Inflammatory macrophage treated with lipopolysaccharide for 4 hours (primary cell): ENCODE results near the gene AHNAK2.

Experiments used
- DNase-seq: peaks from one replicate; pipeline ENCODE4 v3.0.0-alpha.2; 2020

Gene AHNAK2

DNA sequence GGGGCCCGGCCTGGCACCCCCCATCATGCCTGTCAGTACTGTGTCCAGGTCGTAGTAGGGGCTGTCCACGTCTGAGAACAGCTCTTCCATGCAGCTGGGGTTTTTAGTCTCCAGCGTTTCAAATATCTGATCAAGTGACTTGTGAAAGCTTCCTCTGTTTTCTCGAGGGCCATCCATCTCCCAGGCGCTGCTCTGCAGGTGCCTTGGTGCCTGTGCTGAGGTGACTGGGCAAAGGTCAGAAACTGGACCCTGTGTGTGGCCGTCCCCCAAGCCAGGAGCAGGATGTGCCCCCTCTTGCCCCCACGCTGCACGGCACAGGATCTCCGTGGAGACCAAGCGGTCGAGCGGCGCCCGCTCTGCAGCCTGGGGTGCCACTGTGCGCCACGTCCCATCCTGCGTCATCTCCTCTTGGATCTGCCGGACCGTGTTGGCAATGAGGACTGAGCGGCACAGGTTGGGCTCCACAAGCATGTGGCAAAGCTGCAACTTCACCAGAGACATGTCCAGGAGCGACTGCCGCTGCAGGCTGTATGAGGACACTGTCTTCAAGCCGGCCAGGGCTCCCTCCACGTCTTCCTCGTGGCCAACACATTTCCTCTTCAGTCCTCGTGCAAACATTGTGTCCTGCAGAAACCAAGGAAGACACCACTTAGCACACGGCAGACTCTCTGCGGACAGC lies 33.3 kb upstream of the AHNAK2 start:
- no peak for DNase-seq

DNA sequence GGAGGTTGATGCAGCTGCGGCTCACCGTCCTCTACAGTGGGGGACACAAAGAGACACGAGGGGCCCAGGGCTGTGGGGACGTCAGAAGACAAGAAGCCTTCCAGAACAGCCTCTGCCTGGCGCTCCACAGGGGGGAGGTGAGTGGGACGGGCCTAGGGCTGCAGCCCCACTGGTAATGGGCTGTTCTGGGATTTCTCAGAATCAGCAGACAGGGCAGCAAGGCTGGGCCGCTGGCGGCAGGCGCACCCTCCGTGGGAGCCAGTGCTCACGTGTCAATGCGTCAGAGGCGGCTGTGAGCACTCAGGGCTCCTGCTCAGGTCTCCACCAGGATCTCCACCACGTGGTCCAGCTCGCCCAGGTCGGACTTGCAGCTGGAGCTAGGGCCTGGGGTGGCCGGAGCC lies 32.7 kb upstream of the AHNAK2 start:
- DNase-seq = no peak

DNA sequence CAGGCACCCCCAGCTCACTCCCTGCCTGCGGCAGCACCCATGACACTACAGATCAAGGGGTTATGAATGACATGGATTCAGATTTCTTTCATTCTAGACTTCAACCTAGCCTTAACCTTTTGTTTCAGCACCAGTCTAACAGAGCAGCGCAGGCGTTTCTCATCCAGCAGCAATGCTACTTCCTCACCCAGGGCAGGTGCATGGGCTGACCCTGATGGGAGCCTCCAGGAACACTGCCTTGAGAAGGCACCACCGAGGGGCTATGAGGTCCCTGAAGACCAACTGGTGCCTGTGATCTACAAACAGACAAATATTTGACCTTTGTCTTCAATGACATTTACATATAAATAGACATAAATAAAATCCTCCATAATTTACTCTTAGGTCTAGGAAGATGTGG lies 31.9 kb upstream of the AHNAK2 start:
- no peak for DNase-seq

DNA sequence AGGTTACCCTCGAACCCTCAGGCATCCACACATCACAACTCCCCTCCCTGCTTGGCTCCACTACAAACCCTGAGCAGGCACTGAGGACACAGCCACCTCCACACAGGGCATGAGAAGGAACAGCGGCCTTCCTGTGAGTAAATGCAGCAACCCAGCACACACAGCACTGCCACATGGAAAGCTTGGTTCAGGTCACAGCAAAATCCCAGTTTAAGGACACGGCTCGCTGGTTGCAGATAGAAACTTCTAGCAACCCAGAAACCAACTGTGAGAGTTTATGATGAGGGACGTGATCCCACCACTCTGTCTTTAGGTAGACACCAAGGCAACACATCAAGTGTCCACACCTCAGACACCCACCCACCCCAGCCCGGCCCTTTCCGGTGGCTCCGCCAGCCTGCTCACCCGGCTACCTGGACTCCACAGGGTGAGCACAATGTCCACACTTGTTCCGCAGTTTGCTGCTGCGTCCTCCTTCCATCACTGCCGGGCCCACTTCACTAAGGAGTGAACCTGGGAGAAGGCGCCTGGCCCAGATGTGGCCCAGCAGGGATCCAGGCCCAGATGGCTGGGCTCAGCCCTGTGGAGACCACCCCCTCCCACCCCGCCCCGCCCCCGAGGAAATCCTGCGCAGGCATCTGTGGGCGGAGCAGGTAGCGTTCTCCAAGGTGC lies 29.6 kb upstream of the AHNAK2 start:
- no peak for DNase-seq

DNA sequence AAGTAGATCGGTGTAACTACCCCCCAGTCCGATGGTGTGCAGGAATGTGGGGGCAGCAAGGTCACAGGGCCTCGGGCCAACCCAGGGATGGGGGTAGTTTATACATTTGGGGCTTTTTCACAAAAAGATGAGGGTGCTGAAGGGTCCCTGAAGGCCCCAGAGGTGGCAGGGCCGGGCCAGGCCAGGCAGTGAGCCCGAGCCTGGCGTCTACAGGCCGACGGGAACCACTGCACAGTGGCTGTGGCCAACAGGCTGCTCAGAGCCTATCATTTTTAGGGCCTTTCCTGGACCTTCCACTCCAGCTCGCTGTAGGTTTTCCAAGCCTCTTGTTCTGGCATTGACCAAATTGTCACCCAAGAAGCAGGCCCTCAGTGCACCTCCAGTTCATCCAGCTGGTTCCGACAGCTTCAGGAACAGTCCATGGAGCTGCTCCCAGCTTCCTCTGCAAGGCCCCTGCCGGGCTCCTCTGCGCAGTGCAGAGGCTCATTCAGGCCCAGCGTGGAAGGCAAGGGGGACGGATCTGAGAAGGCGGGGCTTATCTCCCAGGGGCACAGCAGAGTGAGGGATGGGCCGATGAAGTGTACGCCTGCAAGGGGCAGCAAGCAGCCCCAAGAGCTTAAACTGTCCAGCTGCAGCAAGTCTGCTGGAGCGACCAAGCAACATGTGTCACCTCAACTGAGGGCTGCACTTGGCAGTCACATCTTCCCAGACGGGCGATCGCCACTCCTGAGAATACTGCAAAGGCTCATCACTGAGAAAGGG lies 28.8 kb upstream of the AHNAK2 start:
- DNase-seq = no peak

DNA sequence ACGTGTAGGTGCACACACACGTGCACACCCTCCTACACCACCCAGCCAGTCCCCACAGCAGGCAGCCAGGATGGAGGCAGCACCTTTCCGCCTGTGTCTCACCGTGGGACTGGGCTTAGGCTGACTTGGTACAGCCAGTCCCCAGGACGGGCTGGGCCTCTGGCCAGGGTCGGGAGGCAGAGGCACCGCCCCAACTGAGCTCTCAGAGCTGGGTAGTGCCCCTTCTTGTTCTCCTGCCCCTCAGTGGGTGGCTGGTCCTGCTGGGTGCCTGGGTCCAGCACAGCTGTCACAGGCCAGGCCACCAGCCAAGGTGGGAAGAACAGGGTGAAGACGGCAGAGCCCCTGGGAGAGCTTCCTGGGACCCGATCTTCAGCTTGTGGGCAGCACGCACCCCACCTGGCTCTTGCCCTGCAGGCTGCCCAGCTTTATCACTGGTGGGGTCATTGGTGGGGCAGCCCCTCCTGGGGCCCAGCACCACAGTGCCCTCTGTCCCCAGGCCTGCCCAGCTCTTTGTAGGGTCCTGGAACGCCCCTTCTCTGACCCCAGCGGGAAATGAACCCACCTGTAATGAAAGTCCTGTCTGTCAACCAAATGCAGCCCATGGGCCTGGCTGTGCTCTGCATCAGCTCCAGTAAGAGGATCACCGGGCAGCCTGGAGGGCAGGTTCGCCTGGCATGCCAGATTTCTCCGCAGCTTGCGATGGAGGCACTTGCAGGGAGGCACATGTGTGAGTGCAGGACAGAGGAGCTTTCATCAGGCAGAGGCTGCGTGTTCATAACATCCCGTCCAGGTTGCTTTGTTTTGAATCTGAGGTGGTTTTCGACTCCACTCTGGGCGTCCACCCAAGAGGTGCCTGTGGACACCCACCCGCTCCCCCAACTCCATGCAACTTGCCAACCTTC lies 28.0 kb upstream of the AHNAK2 start:
- no peak for DNase-seq

DNA sequence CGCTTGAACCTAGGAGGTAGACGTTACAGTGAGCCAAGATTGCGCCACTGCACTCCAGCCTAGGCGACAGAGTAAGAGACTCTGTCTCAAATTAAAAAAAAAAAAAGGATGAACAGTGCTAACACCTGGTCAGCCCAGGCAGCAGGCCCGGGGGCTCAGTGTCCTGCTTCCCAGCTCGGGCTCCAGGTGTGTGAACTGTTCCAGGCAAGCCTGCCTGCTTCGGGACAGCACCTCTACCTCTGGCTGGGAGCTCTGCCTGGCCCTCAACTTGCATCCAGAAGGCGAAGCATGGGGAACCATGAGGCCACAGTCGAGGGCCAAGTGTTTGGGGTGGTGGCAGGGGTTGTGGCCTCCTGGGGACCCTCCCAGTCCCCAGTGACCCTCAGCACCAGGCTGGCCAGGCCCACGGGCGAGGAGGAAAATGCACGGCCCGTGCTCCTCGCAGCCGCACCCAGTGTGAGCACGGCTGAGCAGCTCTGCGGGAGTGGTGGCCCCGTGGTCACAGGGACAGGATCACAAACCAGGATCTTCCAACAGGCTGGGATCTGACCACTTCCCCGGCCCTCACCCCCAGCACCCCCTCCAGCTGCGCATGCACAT lies 27.3 kb upstream of the AHNAK2 start:
- DNase-seq = no peak

DNA sequence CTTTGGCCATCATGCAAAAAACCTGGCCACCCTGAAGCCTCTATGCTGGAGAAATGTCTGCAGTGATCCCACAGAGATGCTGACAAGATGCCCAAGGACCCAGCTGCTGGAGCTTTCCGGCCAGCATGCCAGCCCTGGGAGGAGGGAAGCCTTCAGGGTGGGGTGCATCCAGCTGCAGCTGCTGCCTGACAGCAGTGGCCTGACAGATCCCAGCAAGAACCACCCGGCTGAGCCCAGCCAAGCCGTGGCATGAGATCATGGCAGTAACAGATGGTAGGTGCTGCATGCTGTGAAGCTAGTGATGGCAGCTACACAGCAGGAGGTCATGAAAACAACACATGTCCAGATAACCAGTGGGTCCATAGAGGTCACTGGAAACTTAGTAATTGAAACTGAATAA lies 21.2 kb upstream of the AHNAK2 start:
- no peak for DNase-seq

DNA sequence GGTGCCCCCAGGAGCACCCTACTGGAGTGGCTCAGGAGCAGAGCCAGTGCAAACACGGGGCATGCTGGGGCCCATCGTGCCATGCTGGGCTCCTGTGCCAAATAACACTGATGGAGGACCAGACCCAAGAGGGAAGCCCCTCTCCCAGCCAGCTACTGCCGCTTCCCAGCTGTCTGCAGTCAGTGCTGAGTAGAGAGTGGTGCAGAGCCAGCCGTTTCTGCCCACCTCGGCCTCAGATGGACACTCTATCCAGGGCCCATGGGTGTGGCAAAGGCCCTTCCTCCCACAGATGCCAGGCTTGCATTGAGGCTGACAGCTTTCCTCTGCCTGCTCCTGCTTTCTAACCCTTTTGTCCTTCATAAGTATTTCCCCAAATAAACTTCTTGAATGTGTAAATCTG lies 20.6 kb upstream of the AHNAK2 start:
- DNase-seq = no peak

DNA sequence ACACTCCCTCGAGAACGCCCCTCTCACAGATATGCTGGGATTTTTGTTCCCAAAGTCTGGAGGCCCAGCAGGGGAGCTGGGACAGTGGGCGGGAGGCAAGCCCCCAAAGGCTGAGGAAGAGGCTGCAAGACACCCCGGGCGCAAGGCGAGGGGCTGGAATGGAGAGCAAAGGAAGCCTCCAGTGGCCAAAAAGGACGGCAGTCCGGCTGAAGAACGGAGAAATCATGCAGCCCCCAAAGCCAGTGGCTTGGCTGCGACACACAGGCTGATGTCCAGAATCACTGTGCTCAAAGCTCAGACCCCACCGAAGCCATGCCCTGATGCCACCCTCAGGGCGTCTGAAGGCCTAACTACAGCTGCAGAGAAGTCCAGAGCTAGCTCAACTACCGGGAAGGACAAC lies 18.3 kb upstream of the AHNAK2 start:
- DNase-seq = no peak

DNA sequence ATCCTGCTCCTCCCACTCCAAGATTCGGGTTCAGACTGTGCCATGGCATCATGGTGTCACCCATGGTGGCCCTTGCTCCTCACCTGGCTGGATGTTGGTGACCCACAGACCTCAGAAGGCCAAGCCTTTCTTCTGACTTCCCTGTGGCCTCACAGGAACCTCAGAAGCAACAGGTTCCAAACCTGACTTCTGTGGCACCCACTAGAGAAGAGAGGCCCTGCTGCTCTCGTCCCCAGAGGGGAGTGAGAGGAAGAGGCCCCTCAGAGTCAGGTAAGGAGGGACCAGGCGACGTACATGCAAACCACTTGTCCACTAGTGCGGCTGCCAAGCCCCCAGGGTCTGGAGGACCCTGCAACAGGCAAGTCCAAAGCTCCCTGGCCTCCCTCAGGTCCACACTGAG lies 17.9 kb upstream of the AHNAK2 start:
- DNase-seq = no peak

DNA sequence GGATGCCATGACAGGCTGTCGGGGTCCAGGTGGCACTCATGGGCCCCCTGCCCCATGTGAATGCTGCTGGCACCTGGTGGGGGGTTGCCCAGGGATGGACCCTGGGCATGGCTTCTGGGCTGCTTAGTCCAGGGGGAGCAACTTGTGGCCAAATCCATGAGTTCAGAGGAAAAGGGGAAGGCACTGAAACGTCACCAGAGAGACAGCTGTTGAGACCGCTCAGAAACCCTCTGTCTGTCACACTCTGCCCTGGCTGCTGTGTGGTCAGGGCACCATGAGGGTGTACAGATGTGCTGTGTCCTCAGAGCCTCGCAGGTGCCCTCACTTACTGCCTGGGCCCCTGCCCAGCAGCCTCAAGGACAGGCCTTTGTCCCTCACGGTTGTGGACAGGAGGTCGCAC lies 16.8 kb upstream of the AHNAK2 start:
- DNase-seq = no peak

DNA sequence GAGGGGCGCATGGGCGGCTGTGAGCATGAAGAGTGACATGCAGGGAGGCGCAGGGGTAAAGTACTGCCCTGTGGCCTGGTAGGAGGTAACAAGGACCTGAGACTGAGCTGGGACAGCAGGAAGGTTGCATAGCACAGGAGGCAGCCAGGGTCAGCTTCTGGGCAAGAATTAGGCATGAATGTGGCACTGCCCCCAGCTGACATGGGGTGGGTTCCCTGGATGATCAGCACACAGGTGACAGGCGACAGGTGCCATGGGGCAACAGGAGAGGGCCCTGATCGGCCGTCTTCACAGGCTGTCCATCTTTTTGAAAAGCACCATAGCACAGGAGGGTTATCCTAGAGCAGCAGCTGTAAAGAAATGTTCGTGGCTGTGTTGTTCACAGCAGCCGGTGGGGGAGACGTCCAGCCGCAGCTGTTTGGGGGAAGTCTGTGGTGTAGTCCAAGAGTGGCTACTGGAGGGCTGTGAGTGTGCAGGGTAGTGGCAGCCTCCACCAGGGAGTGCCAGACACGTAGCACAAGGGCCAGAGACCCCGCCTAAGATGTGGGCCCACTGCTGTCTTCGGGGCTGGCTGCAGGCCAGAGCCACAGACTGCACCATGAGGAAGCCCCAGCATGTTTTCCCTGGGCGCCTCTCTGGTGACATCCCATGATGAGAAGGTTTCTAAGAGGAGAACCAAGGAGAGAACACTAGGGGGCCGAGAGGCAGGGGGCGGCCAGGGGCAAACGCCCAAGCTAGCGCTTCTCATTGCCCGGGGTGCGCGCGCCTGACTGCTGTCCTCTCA lies 15.8 kb upstream of the AHNAK2 start:
- DNase-seq = no peak

DNA sequence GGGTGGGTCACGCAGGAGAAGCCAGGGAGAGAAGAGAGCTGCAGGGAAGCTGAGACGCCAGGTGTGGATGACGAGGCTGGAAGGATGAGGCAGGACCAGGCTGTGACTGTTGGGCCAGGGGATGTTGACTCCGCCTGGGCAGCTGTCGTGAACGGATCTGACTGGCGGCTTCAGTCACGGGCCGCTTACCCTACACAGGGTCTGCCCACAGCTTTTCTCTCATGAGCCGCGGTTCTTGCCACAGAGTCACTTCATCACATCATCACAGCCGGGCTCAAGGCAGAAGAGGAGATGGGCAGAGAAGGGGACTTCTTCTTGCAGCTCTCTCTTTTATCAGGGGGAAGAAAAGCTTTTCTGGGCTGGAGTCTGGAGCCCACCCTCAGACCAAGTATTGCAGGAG lies 15.1 kb upstream of the AHNAK2 start:
- no peak for DNase-seq

DNA sequence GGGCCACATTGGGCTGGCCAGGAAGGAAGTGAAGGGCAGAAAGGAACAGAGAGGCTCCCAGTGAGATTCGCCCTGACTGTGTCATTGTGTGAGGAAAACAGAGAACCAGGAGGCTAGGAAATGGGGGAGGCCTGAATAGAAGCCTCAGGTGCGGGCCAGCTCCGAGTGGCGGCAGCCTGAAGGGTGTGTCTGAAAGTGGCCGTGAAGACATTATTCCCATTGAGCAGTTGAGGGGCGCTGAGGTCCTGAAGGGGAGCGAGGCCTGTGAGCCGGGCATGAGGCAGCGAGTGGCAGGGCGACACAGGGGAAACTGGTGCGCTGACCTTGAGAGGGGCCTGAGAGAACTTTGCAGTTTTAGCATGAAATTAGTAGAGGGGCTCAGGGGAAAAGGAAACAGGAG lies 14.3 kb upstream of the AHNAK2 start:
- no peak for DNase-seq

DNA sequence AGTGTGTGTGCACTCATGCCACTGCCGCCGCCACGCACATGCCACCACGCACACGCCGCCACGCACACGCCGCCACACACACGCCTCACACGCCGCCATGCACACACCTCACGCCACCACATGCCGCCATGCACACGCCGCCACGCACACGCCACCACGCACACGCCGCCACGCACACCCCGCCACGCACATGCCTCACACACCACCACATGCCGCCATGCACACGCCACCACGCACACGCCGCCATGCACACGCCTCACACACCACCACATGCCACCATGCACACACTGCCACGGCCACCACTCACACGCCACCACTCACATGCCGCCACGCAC lies 13.7 kb upstream of the AHNAK2 start:
- DNase-seq = no peak

DNA sequence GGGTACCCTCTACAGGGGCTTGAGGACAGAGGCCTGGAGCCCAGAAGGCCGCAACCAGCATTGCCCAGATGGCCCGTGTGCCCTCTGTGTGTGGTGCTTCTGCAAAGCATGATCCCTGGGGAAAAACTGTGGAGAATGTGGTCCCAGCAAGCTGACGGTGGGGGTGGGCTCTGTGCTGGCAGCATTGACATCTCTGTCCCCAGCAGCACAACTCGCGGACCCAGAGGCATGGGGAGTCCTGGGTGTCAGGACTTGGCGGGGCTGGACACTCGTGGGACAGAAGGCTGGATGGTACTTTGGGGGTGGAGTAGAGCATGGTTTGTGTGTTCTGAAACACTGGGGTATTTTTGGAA lies 11.8 kb upstream of the AHNAK2 start:
- DNase-seq = no peak

DNA sequence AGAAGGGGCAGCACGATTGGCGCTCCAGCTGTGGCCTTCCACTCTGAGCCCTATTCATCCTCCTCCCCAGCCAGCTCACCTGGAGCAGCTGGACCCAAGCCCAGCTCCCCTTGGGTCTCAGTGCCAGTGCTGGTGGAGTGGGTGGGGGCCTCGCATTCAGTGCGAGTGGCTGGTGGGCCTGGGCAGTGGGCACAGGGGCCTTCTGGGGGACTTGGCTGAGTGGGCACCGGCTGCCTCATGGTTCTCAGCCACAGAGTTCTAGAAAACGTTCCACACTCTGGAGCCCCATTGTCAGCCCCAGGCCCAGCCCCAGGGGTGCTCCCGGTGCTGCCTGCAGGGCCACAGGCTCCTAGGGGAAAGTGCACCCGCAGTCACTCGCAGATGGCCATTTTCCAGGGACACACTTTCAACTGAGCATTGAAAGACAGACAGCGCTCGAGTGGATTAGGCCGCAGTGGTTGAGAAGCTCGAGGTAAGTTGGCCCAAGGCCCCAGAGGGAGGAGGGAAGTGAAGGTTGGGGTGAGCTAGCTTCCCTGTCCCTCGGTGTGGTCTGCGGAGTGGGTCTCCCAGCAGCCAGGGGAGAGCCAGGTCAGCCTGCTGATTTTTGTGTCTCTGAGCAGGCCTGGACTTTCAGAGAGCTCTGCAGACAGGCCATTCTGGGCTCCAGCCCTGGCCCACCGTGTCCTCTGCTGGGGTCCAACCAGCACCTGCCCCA lies 11.2 kb upstream of the AHNAK2 start:
- no peak for DNase-seq

DNA sequence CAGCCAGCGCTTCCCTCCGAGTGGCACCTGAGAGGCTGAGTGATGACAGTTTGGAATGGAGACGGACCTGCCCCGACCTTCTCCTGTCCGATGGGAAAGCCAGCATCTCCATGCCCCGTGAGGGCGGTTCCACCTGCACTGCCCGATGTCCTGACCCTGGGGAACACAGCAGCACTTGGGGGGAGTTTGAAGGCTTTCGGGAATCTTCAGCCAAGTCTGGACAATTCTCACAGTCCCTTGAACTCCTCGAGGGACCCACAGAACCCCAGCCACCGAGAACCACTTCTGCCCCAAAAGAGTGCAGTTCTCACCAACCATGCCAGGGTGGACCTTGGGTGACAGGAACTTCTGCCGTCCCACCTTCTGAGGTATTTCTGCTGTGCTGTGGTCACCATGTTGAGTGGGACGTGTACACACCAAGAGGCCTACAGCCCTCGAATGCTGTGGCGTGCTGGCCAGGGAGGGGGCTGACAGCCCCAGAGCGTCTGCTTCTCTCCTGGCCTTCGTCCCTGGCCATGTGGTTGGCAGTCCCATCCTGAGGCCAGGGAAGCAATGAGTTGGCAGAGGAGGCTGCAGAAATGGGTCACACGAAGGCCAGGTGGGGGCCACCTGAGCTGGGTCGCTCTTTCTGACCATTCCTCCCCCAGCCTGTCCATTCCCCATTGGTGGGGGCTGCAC lies 8.5 kb upstream of the AHNAK2 start:
- no peak for DNase-seq

DNA sequence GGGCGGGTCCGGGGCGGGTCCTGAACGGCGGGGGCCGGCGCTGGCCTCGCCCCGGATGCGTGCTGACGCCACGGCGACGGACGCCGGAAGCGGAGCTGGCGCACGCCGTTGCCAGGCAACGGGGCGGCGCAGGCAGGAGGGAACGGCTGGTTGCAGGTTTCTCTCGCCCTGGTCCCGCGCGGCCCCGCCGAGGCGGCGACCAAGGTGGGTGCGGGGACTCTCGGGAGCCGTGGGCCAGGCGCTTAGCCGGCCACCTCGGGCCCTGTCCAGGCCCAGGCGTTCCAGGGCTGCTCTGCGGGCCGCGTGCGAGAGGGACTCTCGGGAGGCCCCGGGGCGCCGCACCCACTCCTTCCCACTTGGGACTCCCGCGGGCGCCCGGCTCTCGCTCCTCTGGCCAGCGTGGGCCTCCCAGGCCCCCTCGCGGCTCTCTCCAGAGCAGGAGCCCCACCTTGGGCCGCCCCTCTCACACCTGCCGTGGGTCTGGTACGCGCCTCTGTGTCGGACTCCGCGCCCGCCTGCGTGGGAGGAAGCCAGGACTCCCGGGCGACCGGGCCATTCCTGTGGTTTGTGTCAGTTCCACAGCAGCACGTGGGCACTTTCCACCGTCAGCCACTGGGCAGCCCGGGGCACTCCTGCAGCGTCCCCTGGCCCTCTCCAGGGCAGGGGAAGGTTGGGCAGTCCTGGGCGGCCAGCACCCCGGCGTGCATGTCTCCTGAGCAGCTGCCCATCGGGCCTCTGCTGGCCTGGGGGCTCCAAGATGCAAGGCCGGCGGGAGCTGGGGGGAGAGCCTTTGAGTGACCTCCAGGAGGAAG lies 7.7 kb upstream of the AHNAK2 start, which contains the start of gene CLBA1:
Gene CLBA1, plus strand, starts transcription at position 114 of the 812 bp plus-strand sequence. Its CDS starts 644 bp downstream, at position 758.
- DNase-seq = peak; percentile 95
